ENCODE results near the gene PROZ.
"Not testable (repeated sequence)": the region's sequence is repeated elsewhere in the genome, so short reads cannot be mapped to it uniquely, and the experiment has no call there.

PROZ gene

DNA sequence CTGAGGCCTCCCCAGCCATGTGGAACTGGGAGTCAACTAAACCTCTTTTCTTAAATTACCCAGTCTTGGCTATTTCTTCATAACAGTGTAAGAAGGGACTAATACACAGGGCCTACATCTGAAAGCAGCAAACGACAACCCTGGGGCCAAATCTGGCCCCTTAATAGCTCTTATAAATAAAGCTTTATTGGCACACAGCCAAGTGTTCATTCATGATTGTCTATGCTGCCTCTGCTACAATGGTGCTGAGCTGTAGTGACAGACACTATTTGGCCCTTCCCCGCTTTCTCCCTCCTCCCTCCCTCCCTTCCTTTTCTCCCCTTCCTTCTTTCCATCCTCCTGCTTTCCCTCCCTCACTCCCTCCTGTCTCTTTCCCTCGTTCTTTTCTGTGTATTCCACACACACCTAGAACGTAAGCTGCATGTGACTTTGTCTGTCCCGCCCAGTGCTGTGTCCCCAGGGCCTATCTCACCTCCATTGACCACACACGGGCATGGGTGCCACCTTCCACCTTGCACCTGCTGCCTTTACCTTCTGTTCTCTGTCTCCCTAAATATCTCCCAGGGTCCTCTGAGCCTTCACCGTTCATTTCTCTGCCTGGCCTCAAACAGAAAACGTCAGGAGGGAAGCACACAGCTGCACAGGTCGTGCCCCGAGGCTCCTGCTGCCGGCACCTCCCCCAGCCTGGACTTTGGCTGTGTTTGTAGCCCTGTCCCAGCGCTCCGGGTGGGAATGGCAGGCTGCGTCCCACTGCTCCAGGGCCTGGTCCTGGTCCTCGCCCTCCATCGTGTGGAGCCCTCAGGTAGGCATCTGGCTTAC is at the start of gene PROZ:
PROZ (plus strand) TSS at position 720 of the 819 bp plus-strand sequence; CDS start at position 733, 13 bp downstream.
- no peaks in the 10 kb centered on the region for H3K9me3 ChIP-seq (ENCODE audit: control insufficient read depth, low read length)
- no peaks in the 10 kb centered on the region for H3K36me3 ChIP-seq (ENCODE audit: control insufficient read depth, insufficient read depth, low read length)
- no peak within 1 kb of the TSS for H3K4me3 ChIP-seq (ENCODE audit: low read length)
- H3K27me3 ChIP-seq (ENCODE audit: control insufficient read depth, insufficient read depth, low read length), result peaks cover 22% of the 10 kb centered on the region
- no peak within 1 kb of the TSS for H3K9ac ChIP-seq (ENCODE audit: low read length)
- peaks cover 11% of the 10 kb centered on the region for H3K4me1 ChIP-seq (ENCODE audit: control insufficient read depth, insufficient read depth, low read length)

DNA sequence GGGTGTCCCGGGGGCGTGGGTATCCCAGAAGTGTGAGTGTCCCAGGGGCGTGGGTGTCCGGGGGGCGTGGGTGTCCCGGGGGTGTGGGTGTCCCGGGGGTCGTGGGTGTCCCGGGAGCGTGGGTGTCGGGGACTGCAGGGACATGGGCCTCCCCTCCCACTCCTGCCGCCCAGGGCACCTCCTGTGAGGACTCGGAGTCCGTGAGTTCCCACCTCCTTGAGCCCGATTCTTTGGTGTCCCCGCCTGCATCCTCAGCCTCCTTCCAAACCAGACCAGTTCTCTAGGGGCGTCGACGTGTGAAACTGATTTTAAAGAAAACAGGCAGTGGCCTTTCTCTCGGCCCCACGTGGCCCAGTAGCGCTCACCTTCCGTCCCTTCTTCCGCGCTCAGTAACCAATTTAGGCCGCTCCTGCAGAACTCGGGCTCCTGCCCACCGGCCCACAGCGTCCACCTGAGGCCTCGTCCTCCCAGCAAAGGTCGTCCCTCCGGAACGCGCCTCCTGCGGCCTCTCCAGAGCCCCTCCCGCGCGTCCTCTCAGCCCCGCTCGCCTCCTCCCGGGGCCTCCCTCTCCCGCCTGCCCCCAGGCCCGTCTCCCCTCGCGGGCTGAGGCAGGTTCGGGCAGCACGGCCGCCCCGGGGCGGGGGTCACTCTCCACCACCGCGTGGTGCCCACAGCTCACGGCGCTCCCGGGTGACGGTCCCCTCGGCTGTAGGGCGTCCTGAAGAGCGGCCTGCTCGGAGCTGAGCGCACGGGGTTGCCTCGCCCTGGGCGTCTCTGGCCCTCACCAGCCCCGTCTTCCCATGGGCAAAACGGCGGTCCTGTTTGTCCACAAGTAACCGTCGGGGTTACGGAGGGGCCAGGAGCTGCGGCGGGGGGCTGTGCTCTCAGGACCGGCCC is 49.0 kb upstream of the PROZ start:
- H3K9ac ChIP-seq (ENCODE audit: low read length), result no peak overlapping the region
- no peaks in the 10 kb centered on the region for H3K36me3 ChIP-seq (ENCODE audit: control insufficient read depth, insufficient read depth, low read length)
- no peaks in the 10 kb centered on the region for H3K9me3 ChIP-seq (ENCODE audit: control insufficient read depth, low read length)
- peaks cover 31% of the 10 kb centered on the region for H3K27me3 ChIP-seq (ENCODE audit: control insufficient read depth, insufficient read depth, low read length)
- no peak overlapping the region for H3K4me3 ChIP-seq (ENCODE audit: low read length)
- H3K4me1 ChIP-seq (ENCODE audit: control insufficient read depth, insufficient read depth, low read length), result peaks cover 9% of the 10 kb centered on the region

DNA sequence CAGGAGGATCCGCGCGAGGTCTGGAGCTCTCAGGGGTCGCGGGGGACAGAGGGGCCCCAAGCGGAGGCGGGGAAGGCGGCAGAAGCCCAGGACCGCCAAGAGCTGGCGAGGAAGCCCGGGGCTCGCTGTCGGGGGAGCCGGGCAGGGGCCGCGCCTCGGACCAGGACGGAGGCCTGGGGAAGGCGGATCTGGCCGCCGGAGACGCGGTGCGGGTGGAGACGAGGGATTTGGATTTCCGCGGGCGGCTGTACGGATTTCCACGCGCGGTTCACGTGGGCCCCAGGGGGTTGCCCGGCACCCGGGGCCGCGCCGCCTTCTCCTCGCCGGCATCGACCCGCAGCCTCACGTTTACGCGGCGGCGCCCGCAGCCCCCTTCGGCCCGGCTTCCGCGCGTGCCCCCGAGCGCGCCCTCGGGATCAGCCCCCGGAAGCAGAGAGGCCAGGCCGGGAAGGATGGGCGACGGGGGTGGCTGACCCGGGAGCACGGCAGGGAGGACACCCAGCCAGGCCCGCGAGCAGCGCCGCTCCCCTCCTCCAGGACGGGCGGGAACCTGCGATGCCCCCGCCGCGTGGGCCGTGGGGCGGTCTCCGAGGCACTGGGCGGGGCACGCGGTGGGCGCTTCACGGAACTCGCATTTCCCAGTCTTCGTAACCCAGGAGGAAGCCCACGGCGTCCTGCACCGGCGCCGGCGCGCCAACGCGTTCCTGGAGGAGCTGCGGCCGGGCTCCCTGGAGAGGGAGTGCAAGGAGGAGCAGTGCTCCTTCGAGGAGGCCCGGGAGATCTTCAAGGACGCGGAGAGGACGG is 48.2 kb upstream of the PROZ start:
- peaks cover 7% of the 10 kb centered on the region for H3K4me1 ChIP-seq (ENCODE audit: control insufficient read depth, insufficient read depth, low read length)
- no peak overlapping the region for H3K4me3 ChIP-seq (ENCODE audit: low read length)
- H3K27me3 ChIP-seq (ENCODE audit: control insufficient read depth, insufficient read depth, low read length), result peaks cover 30% of the 10 kb centered on the region
- H3K9me3 ChIP-seq (ENCODE audit: control insufficient read depth, low read length), result no peaks in the 10 kb centered on the region
- no peak overlapping the region for H3K9ac ChIP-seq (ENCODE audit: low read length)
- no peaks in the 10 kb centered on the region for H3K36me3 ChIP-seq (ENCODE audit: control insufficient read depth, insufficient read depth, low read length)

DNA sequence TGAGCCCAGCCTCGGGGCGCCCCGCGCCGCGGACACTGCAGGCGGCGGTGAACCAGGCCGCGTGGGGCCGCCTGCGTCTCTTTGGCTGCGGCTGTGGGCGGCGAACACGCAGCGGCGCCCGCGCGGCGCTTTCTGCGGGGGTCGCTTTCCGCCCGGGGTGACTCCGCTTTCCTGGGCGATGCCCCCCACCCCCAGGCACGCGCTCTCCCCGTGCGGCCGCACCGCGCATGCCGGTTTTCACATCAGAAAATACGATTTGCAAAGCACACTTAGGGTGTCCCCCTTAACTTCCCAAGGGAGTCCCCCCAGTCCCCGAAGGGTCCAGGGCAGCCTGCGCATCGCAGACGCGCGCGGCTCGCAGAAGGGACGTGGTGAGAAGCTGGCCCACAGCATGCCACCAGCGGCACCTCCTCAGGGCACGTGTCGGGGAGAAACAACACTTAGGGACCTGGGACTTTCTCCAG is 47.6 kb upstream of the PROZ start:
- Histone ChIP-seq H3K4me1 (ENCODE audit: control insufficient read depth, insufficient read depth, low read length) (peaks cover under 1% of the 10 kb centered on the region), H3K9ac (ENCODE audit: low read length) (no peak overlapping the region), H3K36me3 (ENCODE audit: control insufficient read depth, insufficient read depth, low read length) (no peaks in the 10 kb centered on the region), H3K27me3 (ENCODE audit: control insufficient read depth, insufficient read depth, low read length) (peaks cover 28% of the 10 kb centered on the region), H3K9me3 (ENCODE audit: control insufficient read depth, low read length) (no peaks in the 10 kb centered on the region), H3K4me3 (ENCODE audit: low read length) (no peak overlapping the region)

- not testable (repeated sequence) for H3K9ac ChIP-seq (ENCODE audit: low read length); H3K9me3 ChIP-seq (ENCODE audit: control insufficient read depth, low read length); H3K4me3 ChIP-seq (ENCODE audit: low read length); H3K4me1 ChIP-seq (ENCODE audit: control insufficient read depth, insufficient read depth, low read length); H3K36me3 ChIP-seq (ENCODE audit: control insufficient read depth, insufficient read depth, low read length)
- peaks cover 28% of the 10 kb centered on the region for H3K27me3 ChIP-seq (ENCODE audit: control insufficient read depth, insufficient read depth, low read length)
These were observed 46.6 kb upstream of the PROZ start for GRCh38 chr13:113111821-113112220.

DNA sequence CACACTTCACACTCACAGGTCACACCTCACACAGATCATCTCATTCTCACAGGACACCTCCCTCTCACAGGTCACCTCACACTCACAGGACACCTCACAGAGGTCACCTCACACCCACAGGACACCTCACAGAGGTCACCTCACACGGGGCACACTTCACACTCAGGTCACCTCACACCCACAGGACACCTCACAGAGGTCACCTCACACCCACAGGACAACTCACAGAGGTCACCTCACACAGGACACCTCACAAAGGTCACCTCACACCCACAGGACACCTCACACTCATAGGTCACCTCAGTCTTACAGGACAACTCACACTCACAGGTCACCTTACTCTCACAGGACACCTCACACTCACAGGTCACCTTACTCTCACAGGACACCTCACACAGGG is 46.0 kb upstream of the PROZ start:
- H3K36me3 ChIP-seq (ENCODE audit: control insufficient read depth, insufficient read depth, low read length); H3K4me1 ChIP-seq (ENCODE audit: control insufficient read depth, insufficient read depth, low read length); H3K9ac ChIP-seq (ENCODE audit: low read length); H3K4me3 ChIP-seq (ENCODE audit: low read length); H3K9me3 ChIP-seq (ENCODE audit: control insufficient read depth, low read length): not testable (repeated sequence)
- peaks cover 28% of the 10 kb centered on the region for H3K27me3 ChIP-seq (ENCODE audit: control insufficient read depth, insufficient read depth, low read length)

DNA sequence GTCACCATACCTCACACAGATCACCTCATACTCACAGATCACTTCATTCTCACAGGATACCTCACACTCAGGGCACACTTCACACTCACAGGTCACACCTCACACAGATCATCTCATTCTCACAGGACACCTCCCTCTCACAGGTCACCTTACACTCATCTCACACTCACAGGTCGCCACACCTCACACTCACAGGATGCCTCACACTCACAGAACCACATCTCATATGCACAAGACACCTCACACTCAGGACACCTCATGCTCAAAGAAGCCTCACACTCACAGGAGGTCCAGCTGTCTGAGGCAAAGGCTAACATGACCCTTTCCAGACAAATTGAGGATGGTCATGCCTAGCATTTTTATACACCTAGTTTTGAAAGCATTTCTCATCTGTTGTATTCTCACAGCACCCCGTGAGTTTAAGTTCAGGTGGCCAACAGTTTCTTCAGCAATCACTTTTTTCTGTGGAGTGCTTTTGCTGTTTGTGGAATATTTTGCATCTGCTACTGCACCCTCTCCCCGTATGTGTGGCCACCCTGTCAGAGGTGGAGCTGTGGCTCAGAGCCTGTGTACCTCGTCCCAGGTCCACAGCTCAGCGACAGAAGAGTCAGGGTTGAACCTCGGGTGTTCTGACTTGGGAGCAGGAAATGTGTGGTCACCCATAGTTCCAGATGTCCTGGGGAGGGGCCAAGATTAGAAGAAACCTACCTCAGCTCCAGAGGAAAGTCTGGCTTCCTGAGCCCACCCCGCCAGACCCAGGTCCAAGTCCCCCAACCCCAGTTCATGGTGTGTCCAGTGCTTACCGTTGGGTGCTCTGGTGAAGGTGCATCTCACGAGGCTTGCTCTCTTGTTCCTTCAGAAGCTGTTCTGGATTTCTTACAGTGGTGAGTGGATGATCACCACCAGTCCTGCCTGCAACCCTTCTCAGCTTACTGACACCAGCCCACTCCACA is 45.3 kb upstream of the PROZ start:
- H3K4me1 ChIP-seq (ENCODE audit: control insufficient read depth, insufficient read depth, low read length), result no peaks in the 10 kb centered on the region
- peaks cover 28% of the 10 kb centered on the region for H3K27me3 ChIP-seq (ENCODE audit: control insufficient read depth, insufficient read depth, low read length)

GRCh38 chr13:113113846-113114271 is 44.6 kb upstream of the PROZ start:
- Histone ChIP-seq H3K4me3 (ENCODE audit: low read length) (no peak overlapping the region), H3K9me3 (ENCODE audit: control insufficient read depth, low read length) (no peaks in the 10 kb centered on the region), H3K9ac (ENCODE audit: low read length) (no peak overlapping the region), H3K4me1 (ENCODE audit: control insufficient read depth, insufficient read depth, low read length) (no peaks in the 10 kb centered on the region), H3K27me3 (ENCODE audit: control insufficient read depth, insufficient read depth, low read length) (peaks cover 28% of the 10 kb centered on the region), H3K36me3 (ENCODE audit: control insufficient read depth, insufficient read depth, low read length) (no peaks in the 10 kb centered on the region)

More for the DNA sequence above, 45.3 kb upstream of the PROZ start:
- Histone ChIP-seq H3K4me3 (ENCODE audit: low read length) (no peak overlapping the region), H3K9ac (ENCODE audit: low read length) (no peak overlapping the region), H3K36me3 (ENCODE audit: control insufficient read depth, insufficient read depth, low read length) (no peaks in the 10 kb centered on the region), H3K9me3 (ENCODE audit: control insufficient read depth, low read length) (no peaks in the 10 kb centered on the region)

GRCh38 chr13:113114511-113115362 is 43.7 kb upstream of the PROZ start:
- no peak overlapping the region for H3K9ac ChIP-seq (ENCODE audit: low read length)
- H3K27me3 ChIP-seq (ENCODE audit: control insufficient read depth, insufficient read depth, low read length), result peaks cover 21% of the 10 kb centered on the region
- no peaks in the 10 kb centered on the region for H3K36me3 ChIP-seq (ENCODE audit: control insufficient read depth, insufficient read depth, low read length)
- H3K9me3 ChIP-seq (ENCODE audit: control insufficient read depth, low read length), result no peaks in the 10 kb centered on the region
- H3K4me3 ChIP-seq (ENCODE audit: low read length), result no peak overlapping the region
- no peaks in the 10 kb centered on the region for H3K4me1 ChIP-seq (ENCODE audit: control insufficient read depth, insufficient read depth, low read length)

DNA sequence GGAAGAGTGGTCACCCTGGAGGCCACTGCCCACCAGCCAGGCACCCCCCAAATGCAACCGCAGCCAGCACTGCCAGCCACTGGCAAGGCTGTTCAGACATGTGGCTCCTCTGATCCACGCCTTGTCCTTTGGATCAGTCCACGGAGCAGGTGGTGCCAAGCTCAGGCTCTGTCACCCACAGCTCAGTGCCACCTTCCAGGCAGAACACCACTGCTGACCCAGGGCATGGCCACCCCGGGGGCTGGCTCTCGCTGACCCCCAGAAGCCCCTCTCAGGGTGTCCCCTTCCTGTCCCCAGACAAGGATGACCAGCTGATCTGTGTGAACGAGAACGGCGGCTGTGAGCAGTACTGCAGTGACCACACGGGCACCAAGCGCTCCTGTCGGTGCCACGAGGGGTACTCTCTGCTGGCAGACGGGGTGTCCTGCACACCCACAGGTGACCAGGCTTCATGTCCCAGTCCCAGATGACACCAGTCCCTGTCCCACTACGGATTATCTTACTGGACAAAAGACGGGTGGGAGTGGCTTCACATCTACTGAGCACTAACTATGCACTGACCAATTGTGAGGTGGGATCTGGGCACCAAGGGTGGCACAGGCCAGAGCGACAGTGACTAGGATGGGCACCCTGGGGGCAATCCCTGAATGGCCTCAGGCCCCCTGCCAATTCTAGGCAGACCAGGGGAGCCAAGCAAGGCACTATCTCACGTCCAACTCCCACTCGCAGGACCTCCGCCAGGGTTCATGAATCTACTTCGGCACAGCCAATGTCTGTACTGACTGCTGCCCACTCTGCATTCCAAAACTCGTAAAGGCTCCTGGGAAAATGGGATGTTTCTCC is 42.9 kb upstream of the PROZ start:
- Histone ChIP-seq H3K9ac (ENCODE audit: low read length) (no peak overlapping the region), H3K4me1 (ENCODE audit: control insufficient read depth, insufficient read depth, low read length) (no peaks in the 10 kb centered on the region), H3K4me3 (ENCODE audit: low read length) (no peak overlapping the region), H3K27me3 (ENCODE audit: control insufficient read depth, insufficient read depth, low read length) (peaks cover 13% of the 10 kb centered on the region), H3K36me3 (ENCODE audit: control insufficient read depth, insufficient read depth, low read length) (no peaks in the 10 kb centered on the region), H3K9me3 (ENCODE audit: control insufficient read depth, low read length) (no peaks in the 10 kb centered on the region)

Measured in mucosa of stomach (tissue), 1 donor.